ENCODE data around the gene OVCA2.

OVCA2 gene

DNA sequence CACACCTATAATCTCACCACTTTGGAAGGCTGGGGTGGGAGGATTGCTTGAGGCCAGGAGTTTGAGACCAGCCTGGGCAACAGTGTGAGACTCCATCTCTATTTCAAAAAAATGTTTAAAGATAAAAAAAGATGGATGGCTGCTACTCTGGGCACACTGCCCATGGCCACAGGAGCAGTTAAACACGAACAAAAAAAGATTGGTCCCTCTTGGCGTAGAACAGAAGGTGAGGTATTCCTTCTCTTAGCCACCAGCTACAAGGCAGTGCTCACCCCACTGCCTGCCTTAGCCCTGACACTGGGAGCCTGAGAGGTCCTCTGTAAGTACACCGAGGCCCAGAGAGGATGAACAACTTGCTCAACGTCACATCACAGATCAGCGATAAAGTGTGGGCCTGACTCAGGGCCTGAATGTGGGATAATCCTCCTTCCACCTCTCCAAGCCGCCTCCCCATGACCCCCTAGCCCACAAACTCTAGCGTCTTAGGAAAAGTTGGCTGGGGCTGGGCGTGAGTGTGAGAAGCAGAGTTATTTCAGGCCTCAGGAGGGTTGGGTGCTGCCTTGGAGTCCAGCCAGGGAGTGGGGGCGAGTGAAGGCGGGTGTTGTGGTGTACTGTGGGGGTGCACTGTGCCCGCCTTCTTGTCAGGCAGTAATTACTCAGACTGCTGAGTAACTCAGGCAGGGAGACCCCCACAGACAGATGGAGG, 14.1 kb upstream of the OVCA2 start:
- no peak for DNase-seq (ENCODE audit: low spot score)
- in situ Hi-C loops (cut with MboI; ENCODE audit: low pct_unique_long_range_greater_than_20kb, low sequenced_read_pairs, unreplicated experiment), result loop anchor here (25.0 kb wide), 1 partner anchor 315 kb away; the partner anchor contains the start of genes TLCD2 and WDR81
- TF ChIP-seq, protein P1, sequence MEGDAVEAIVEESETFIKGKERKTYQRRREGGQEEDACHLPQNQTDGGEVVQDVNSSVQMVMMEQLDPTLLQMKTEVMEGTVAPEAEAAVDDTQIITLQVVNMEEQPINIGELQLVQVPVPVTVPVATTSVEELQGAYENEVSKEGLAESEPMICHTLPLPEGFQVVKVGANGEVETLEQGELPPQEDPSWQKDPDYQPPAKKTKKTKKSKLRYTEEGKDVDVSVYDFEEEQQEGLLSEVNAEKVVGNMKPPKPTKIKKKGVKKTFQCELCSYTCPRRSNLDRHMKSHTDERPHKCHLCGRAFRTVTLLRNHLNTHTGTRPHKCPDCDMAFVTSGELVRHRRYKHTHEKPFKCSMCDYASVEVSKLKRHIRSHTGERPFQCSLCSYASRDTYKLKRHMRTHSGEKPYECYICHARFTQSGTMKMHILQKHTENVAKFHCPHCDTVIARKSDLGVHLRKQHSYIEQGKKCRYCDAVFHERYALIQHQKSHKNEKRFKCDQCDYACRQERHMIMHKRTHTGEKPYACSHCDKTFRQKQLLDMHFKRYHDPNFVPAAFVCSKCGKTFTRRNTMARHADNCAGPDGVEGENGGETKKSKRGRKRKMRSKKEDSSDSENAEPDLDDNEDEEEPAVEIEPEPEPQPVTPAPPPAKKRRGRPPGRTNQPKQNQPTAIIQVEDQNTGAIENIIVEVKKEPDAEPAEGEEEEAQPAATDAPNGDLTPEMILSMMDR (IDR thresholded peaks at IDR 0.05; ENCODE audit: extremely low read depth, insufficient read depth, missing control alignments), result no peak

DNA sequence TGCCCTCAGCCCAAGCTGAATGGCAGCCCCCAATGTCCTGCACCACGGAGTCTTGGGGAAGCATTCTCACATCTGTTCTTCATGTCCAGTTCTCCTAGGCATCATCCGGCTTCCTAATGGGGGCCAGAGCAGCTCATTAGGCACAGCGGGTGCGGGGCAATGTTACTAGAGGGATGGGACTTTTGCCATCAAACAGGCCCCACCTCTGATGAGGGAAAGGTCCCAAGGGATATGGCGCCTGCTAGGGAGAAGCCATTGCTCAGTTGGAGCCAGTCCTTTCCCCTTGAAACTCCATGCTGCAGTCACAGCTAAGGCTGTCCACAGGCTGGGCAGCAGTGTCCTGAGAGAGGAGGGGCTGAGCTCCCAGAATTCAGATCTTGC, 13.6 kb upstream of the OVCA2 start:
- in situ Hi-C loops (cut with MboI; ENCODE audit: low pct_unique_long_range_greater_than_20kb, low sequenced_read_pairs, unreplicated experiment), result loop anchor here (25.0 kb wide), 1 partner anchor 316 kb away; the partner anchor contains the start of genes TLCD2 and WDR81
- DNase-seq (ENCODE audit: low spot score), result no peak
- TF ChIP-seq, protein P1 (IDR thresholded peaks at IDR 0.05; ENCODE audit: extremely low read depth, insufficient read depth, missing control alignments), result no peak

DNA sequence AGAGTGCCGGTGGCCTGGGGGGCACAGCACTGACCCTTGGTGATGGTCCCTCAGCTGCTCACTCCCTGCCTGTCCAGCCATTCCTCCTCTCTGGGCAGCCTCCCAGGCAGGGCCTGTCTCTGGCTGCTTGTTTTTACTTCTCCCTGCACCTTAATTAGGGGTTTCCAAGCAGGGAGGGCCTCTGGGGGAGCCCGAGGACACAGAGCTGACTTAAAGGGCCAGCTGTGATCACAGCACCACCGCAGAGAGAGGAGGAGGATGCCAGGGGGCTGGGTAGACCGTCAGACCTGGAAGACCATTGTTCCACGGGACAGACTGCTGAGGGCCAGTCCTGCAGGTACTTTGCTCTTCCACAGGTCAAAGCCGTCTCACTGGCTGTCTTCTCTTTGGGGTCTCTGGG, 13.1 kb upstream of the OVCA2 start:
- no peak for DNase-seq (ENCODE audit: low spot score)
- in situ Hi-C loops (cut with MboI; ENCODE audit: low pct_unique_long_range_greater_than_20kb, low sequenced_read_pairs, unreplicated experiment), result loop anchor here (25.0 kb wide), 1 partner anchor 316 kb away; the partner anchor contains the start of genes TLCD2 and WDR81
- TF ChIP-seq, protein P1 (IDR thresholded peaks at IDR 0.05; ENCODE audit: extremely low read depth, insufficient read depth, missing control alignments), result no peak

DNA sequence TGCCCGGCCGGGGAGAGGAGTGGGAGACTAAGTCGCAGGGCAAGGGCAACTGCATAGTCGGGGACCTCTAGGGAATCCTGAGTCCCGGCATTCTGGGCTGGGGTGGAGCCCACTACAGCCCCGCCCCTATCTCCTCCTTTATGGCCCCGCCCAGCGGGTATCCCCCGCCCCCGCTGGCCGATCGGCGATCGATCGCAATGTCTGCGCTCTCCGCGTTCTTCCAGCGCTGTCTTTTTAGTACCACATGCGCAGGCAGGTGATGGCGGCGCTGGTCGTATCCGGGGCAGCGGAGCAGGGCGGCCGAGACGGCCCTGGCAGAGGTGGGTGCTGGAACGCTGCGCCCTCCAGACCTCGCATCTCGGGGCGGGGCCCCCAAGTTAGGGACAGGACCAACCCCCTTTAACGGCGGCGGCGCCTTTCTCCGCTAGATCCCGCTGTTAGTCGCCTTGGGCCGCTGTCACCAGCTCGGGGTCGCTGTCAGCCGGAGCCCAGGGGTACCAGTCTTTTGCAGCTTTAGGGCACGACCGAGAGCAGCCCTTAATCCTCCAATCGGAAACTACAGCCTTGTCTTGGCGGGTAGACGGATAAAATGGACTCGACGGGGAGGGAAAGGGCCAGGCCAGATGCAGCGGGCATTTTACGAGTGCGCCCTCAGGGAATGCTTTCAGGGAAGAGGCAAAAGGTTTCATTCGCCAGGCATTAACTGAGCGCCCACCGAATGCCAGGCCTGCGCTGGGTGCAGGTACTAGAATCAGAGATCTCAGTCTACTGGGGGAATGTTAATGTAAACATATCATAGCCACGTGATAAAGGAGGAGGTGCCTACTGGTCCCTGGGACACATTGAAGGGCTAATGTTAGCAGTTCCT, 11.7 kb upstream of the OVCA2 start, which contains the start of gene DPH1:
Gene DPH1 (plus strand): TSS at position 243 of the 868 bp plus-strand sequence. CDS start 17 bp downstream, at position 260.
- in situ Hi-C loops (cut with MboI; ENCODE audit: low pct_unique_long_range_greater_than_20kb, low sequenced_read_pairs, unreplicated experiment), result loop anchor here (25.0 kb wide), 1 partner anchor 318 kb away; the partner anchor contains the start of genes TLCD2 and WDR81
- peak; percentile 93 for DNase-seq (ENCODE audit: low spot score)
- TF ChIP-seq, protein P1 (IDR thresholded peaks at IDR 0.05; ENCODE audit: extremely low read depth, insufficient read depth, missing control alignments), result no peak

DNA sequence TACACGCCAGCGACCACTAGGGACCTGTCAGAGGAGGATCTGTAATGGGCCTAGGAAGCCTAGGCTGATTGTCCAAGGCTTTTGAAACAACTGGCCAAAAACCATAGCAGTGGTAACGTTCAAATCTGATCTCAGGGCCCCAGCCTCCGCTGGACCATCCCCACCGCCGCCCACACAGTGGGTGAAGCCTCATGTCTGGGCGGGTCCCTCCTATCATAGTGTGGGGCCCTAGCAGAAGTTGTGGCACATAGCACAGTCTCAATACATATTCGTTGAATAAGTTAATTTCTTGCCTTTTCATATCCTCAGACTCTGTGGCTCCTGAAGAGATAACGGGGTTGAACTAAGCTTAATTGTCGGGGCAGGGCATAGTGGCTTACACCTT, 11.1 kb upstream of the OVCA2 start:
- in situ Hi-C loops (cut with MboI; ENCODE audit: low pct_unique_long_range_greater_than_20kb, low sequenced_read_pairs, unreplicated experiment), result loop anchor here (25.0 kb wide), 1 partner anchor 318 kb away; the partner anchor contains the start of genes TLCD2 and WDR81
- no peak for DNase-seq (ENCODE audit: low spot score)
- TF ChIP-seq, protein P1 (IDR thresholded peaks at IDR 0.05; ENCODE audit: extremely low read depth, insufficient read depth, missing control alignments), result peak; percentile 65

DNA sequence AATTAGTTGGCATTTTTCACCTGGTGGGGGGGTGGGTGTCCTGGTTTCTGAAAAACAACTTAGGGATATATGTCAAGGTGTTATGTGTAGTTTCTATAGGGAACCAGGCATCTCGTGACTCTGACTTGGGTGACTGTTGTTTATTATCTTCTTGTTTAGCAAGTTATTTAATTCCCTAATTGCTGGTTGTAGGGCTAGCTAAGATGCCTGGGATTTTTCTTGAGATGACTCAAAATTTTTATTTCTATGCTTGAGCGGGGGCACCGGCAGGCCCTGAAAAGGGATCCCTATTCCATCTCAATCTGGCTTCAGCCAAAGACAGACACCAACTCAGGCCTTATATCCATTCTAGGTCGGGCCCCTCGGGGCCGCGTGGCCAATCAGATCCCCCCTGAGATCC, 8.7 kb upstream of the OVCA2 start:
- TF ChIP-seq, protein P1 (IDR thresholded peaks at IDR 0.05; ENCODE audit: extremely low read depth, insufficient read depth, missing control alignments), result no peak
- in situ Hi-C loops (cut with MboI; ENCODE audit: low pct_unique_long_range_greater_than_20kb, low sequenced_read_pairs, unreplicated experiment), result loop anchor here (25.0 kb wide), 1 partner anchor 321 kb away; the partner anchor contains the start of genes TLCD2 and WDR81
- no peak for DNase-seq (ENCODE audit: low spot score)
